GM19025 (cell line): ENCODE data around the gene RAB33B.

ENCODE experiments used
- ATAC-seq: cut with Tn5 transposase; IDR thresholded peaks from one replicate; pipeline ENCODE4 v1.9.1; 2021; ENCODE audit warnings: mild to moderate bottlenecking, low read depth, moderate library complexity; ENCODE audit not compliant: unreplicated experiment

The RAB33B gene

DNA sequence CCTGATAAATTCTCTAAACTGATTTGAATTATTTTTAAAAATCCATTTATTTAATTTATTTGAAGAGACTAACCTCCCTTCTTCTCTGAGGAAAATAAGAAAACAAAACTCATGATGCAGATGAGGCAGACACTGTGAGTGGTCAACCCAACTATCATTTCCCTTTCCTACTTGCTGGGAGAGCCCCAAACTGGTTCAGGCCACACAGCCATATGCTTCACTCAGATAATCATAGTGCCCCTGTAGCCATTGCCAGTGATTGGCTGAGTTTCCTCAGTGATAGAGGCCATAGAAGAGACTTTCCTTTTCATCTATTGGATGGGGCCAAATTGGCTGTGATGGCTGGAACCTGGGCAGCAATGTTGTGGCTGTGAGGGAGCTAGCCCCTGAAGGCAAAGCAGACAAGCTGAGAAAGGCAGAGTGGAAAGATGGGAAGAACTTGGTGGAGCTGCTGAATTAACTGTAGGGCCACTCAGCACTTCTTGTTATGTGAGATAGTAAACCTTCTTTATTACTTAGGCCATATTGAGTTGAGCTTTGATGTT lies 49.8 kb downstream of the RAB33B start:
- no peak for ATAC-seq

GRCh38 chr4:139506774-139507173 lies 52.9 kb downstream of the RAB33B start:
- ATAC-seq = no peak

GRCh38 chr4:139508581-139509237 lies 54.8 kb downstream of the RAB33B start:
- ATAC-seq = no peak

GRCh38 chr4:139509727-139510410 lies 55.9 kb downstream of the RAB33B start:
- no peak for ATAC-seq

- no peak for ATAC-seq
Observed at GRCh38 chr4:139511320-139511719, 57.4 kb downstream of the RAB33B start.

GRCh38 chr4:139514382-139515059 lies 60.6 kb downstream of the RAB33B start:
- ATAC-seq = no peak

GRCh38 chr4:139515531-139515958 lies 61.6 kb downstream of the RAB33B start:
- no peak for ATAC-seq

DNA sequence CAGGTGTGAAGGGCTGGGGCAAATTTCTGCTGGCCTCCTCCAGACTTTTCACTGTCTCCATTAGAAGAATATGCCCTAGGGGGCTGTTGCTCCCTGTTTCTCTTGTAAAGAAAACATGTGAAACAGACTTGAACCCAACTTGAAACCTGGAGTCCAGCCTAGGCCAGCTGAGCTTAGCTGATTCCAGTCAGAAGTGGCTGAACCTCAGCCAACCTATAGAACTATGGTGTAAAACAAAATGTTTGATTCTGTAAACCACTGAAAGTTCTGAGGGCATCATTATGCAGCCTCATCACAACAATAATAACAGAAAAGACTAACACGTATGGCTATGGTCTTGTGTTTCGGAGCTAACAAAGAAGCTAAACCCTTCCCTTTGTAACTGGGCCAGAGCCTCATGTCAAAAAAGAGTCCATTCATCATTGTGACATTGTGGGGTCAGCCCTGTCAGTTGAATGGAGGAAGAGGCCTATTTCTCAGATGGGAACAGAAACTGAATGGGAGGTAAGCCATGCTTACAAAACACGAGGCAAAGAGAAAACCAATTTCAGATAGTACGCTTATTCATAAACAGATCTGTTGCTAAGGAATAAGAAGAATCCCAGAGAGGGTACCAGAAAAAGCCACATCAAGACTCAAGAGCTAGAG lies 68.0 kb downstream of the RAB33B start:
- no peak for ATAC-seq

DNA sequence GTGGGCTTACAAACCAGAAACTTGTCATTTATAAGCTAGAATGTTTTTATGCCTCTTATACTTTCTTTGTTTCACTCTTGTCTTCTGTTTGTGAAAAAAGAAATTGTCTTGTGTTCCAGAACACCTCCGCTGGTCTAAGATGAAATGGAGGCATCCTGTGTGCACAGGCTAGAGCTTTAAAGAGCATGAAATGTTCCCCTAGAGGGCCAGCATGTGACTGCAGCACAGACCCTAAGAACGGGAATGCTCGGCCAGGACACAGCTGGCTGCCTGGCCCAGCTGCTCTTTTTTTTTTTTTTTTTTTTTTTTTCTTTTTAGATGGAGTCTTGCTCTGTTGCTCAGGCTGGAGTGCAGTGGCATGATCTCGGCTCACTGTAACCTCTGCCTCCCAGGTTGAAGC lies 68.5 kb downstream of the RAB33B start:
- ATAC-seq = no peak

DNA sequence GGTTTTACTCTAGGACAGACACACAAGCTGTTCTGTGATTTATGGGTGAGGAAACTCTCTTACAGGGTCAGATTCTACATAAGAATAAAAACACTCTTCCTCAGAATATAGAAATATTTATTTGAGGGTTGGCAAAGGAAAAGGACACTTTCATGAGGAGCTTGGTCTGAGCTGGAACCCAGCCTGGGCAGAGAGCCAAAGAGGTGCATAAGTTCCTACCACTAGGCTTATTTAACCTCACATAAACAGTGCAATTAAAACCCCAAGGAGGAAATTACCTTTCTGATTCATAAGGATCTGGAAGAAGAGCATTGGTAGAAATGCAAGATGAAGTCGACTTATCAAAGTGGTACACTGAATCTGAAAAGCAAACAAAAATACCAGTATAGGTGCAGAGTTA lies 69.2 kb downstream of the RAB33B start:
- ATAC-seq = no peak

GRCh38 chr4:139524062-139524631 lies 70.2 kb downstream of the RAB33B start:
- ATAC-seq = no peak

DNA sequence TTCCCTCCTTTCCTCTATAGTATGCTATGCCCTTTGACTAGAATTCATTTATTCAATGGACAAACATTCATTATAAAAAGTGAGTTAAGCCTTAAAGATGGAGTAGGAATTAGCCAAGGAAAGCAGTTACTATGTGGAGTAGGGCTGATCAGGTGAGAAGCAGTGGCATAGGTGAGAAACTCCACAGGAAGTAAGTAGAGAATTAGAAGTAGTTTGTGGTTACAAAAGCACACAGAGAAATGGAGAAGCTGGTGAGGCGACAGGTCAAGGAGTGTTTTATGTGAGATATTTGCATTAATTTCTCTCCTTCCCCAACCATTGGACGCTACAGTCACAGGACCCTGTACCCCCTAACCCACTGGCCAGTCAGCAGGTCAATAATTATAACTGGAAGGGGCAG lies 71.5 kb downstream of the RAB33B start:
- ATAC-seq = no peak
